A673 (cell line): ENCODE results near the gene BTBD2. TPM values are rescaled to one million over a fixed set of nuclear protein-coding genes. Genes with fewer than 3 reads are reported as not detected.

Source experiments
- BruUV-seq: library from RNA; stranded (reverse); fragments of 400-500 nt; replicated peaks from 2 replicates; lab custom pipeline; 2021; lab: Mats Ljungman, UMichigan
- CTCF ChIA-PET: fragments of 300-600 bp; sonication (Branson Sonifier 250); formaldehyde crosslinking; loops from one replicate; lab custom pipeline; 2022; ENCODE audit warnings: antibody characterized with exemption; lab: Charles Lee
- POLR2A ChIA-PET: fragments of 300-600 bp; sonication (Branson Sonifier 250); formaldehyde crosslinking; loops from one replicate; lab custom pipeline; 2022; ENCODE audit warnings: antibody characterized with exemption; ENCODE audit not compliant: low non-redundant PET; lab: Charles Lee
- DNase-seq: peaks from one replicate; pipeline ENCODE4 v3.0.0-alpha.2; 2015; ENCODE audit warnings: low spot score
- H3K27ac ChIP-seq: fragments of 200-600 bp; sonication (generic); 2 replicates; pipeline ENCODE4 v1.5.1; 2016; ENCODE audit warnings: mixed run types, low read depth, mild to moderate bottlenecking, mixed read lengths, antibody characterized with exemption, low read length; ENCODE audit not compliant: poor library complexity, severe bottlenecking
- H3K27me3 ChIP-seq: fragments of 200-600 bp; sonication (generic); replicated peaks from 2 replicates; pipeline ENCODE4 v1.6.1; 2017; ENCODE audit warnings: mixed run types, low read depth, mild to moderate bottlenecking, mixed read lengths, antibody characterized with exemption, low read length; ENCODE audit not compliant: insufficient read depth, poor library complexity
- H3K36me3 ChIP-seq: fragments of 200-600 bp; sonication (generic); 2 replicates; pipeline ENCODE4 v1.6.1; 2016; ENCODE audit warnings: mixed run types, mild to moderate bottlenecking, mixed read lengths, antibody characterized with exemption, low read length; ENCODE audit not compliant: insufficient read depth, poor library complexity, severe bottlenecking
- H3K4me1 ChIP-seq: fragments of 200-600 bp; sonication (generic); 2 replicates; pipeline ENCODE4 v1.6.1; 2017; ENCODE audit warnings: mixed run types, mild to moderate bottlenecking, mixed read lengths, antibody characterized with exemption, low read length; ENCODE audit not compliant: insufficient read depth, poor library complexity, severe bottlenecking
- H3K4me3 ChIP-seq: fragments of 200-600 bp; sonication (generic); 2 replicates; pipeline ENCODE4 v1.5.1; 2016; ENCODE audit warnings: low read depth, mixed run types, mild to moderate bottlenecking, mixed read lengths, low read length; ENCODE audit not compliant: poor library complexity, severe bottlenecking
- H3K9me3 ChIP-seq: fragments of 200-600 bp; sonication (generic); 2 replicates; pipeline ENCODE4 v1.6.1; 2016; ENCODE audit warnings: mixed run types, low read depth, mild to moderate bottlenecking, mixed read lengths, antibody characterized with exemption, low read length; ENCODE audit not compliant: poor library complexity, severe bottlenecking
- EZH2 ChIP-seq: fragments of 200-600 bp; sonication (generic); IDR thresholded peaks from 2 replicates; pipeline ENCODE4 v1.6.1; 2017; ENCODE audit warnings: borderline replicate concordance, low read depth, mild to moderate bottlenecking, mixed read lengths, antibody characterized with exemption, low read length; ENCODE audit not compliant: poor library complexity, severe bottlenecking
- intact Hi-C: fragments of 100-400 bp; cut with micrococcal nuclease; formaldehyde crosslinking; loops from one replicate; pipeline ENCODE4 v1.10.0; 2022; ENCODE audit not compliant: unreplicated experiment
- total RNA-seq: library from RNA; stranded (reverse); gene quantifications from 2 replicates; pipeline ENCODE4 v1.2.3, GENCODE V29; 2021
- TF ChIP-seq, protein P1 (sequence below): fragments of 300-800, 200-600 bp; sonication (generic); conservative IDR thresholded peaks from 2 replicates; pipeline ENCODE4 v1.5.1; 2017; ENCODE audit warnings: low read depth, mild to moderate bottlenecking, antibody characterized with exemption, low read length, moderate library complexity, mixed read lengths

BTBD2 gene
- total RNA-seq, 1 experiment from 2014 or later = 91.7 TPM

DNA sequence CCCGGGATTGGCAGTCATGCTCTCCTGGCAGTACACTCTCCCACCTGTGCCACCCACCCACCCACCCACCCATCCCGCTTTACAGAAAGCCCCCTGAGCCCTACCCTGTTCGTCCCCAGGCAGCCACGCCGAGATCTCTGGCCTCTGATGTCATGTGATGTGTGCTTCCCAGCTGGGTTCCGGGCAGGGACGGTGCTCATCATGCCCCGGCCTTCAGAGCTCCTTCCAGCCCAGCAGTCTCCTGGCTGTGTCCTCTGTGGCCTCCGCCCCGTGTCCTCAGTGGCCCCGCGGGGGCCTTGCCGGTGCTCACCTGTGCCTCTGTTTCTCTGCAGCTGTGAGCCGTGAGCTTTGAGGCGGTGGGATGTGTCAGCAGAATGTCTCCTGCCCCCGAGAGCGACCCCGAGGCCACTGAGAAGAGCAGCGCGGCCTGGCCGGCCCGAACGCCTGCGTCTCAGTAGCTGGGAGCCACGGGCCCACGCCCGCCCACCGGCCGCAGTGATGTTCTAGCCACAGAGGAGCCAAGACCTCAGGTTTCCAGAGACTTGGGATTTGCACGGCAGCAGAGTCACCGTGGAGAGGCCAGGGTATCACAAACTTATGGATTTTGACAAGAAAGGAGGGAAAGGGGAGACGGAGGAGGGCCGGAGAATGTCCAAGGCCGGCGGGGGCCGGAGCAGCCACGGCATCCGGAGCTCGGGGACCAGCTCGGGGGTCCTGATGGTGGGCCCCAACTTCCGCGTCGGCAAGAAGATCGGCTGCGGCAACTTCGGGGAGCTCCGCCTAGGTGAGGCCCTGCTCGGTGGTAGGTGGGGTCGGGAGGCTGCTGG lies 46.1 kb downstream of the BTBD2 start:
- TF ChIP-seq, protein P1, sequence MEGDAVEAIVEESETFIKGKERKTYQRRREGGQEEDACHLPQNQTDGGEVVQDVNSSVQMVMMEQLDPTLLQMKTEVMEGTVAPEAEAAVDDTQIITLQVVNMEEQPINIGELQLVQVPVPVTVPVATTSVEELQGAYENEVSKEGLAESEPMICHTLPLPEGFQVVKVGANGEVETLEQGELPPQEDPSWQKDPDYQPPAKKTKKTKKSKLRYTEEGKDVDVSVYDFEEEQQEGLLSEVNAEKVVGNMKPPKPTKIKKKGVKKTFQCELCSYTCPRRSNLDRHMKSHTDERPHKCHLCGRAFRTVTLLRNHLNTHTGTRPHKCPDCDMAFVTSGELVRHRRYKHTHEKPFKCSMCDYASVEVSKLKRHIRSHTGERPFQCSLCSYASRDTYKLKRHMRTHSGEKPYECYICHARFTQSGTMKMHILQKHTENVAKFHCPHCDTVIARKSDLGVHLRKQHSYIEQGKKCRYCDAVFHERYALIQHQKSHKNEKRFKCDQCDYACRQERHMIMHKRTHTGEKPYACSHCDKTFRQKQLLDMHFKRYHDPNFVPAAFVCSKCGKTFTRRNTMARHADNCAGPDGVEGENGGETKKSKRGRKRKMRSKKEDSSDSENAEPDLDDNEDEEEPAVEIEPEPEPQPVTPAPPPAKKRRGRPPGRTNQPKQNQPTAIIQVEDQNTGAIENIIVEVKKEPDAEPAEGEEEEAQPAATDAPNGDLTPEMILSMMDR = no peak
- no peak for TF ChIP-seq EZH2
- POLR2A ChIA-PET = no interaction called here
- Histone ChIP-seq H3K4me1 (peaks cover 5% of the 10 kb centered on the region), H3K4me3 (no peak overlapping the region), H3K27ac (no peak overlapping the region), H3K36me3 (peaks cover 14% of the 10 kb centered on the region), H3K27me3 (no peaks in the 10 kb centered on the region), H3K9me3 (no peaks in the 10 kb centered on the region)
- intact Hi-C loops = no loop called here
- CTCF ChIA-PET = interaction anchor here (0.8 kb wide), 1 partner anchor 26 kb away, joined by 3 read pairs; no protein-coding TSS in a partner anchor
- BruUV-seq = no TSS peak
- no peak for DNase-seq

DNA sequence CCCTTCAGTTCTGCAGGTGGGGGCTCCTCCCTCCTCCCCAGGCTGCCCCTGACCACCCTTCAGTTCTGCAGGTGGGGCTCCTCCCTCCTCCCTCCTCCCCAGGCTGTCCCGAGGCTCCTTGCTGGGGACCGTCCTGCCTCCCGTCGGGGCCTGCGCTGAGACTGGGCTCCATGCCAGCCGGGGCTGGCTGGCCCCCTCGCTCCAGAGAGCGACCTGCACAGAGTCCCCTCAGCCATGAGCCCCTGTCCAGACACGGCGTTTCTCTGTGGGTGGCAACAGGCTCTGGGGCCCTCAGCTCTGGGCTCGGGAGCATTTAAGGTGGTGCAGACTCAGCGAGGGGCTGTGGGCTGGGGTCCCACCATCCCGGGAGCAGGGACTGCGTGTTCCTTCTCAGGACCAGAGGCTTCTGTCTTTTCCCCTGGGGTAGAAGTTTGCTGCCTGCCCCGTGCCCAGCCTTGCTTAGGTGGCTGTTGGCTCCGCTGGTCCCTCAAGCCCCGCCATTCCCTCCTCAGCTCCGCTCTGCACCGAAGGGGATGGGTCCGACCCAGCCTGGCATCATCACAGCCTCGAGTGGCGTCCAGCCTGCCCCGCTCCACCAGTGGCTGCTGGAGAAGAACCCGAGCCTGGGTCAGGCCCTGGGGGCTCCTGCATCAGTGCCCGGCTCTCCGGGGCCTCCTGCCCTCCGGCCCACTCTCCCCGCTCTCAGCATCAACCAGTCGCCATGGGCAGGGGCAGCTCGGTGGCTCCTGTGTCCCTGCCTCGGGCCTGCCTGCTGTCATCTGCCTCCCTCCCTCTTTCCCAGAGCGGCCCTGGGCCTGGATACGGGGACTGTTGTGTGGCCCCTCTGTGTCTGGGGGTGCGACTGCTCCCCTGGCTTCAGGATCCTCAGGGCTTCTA lies 47.0 kb downstream of the BTBD2 start:
- CTCF ChIA-PET = no interaction called here
- POLR2A ChIA-PET = no interaction called here
- BruUV-seq = no TSS peak

DNA sequence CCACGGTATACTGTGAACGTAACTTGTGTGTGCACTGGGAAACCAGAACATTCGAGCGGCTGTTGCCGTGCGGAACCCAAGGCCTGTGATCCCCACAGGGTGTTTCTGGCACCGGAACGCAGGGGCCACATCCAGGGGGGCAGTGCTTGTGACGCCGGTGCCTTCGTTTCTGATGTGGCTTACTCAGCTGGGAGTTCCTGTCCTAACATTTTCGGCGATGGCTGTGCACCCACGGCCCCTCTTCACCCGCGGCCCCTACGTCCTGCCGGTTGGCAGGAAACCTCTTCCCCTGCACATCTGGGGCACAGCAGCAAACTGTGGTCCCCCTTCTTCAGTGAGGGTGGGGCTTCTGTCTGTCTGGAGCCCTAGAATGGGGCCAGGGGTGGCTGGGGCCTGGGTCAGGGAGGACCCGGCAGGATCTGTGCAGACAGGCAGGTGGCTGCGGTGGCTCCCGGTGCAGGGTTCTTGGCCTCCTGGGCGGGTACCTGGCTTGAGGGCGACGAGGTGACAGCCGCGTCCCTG lies 48.4 kb downstream of the BTBD2 start:
- TF ChIP-seq, protein P1 = no peak
- peaks cover 5% of the 10 kb centered on the region for H3K4me1 ChIP-seq
- no peak overlapping the region for H3K27ac ChIP-seq
- BruUV-seq = no TSS peak
- ChIA-PET POLR2A (no interaction called here), CTCF (no interaction called here)
- intact Hi-C loops = no loop called here
- no peak for DNase-seq
- peaks cover 19% of the 10 kb centered on the region for H3K36me3 ChIP-seq
- H3K4me3 ChIP-seq = no peak overlapping the region
- H3K27me3 ChIP-seq = no peaks in the 10 kb centered on the region
- H3K9me3 ChIP-seq = no peaks in the 10 kb centered on the region

More for the DNA sequence above, 47.0 kb downstream of the BTBD2 start:
- Histone ChIP-seq H3K27ac (no peak overlapping the region), H3K4me1 (peaks cover 5% of the 10 kb centered on the region), H3K4me3 (no peak overlapping the region), H3K9me3 (no peaks in the 10 kb centered on the region), H3K27me3 (no peaks in the 10 kb centered on the region), H3K36me3 (peaks cover 14% of the 10 kb centered on the region)
- intact Hi-C loops = no loop called here
- TF ChIP-seq, protein P1 = no peak
- no peak for TF ChIP-seq EZH2
- no peak for DNase-seq
